Stimulated activated CD8-positive, alpha-beta memory T cell treated with anti-CD3 and anti-CD28 coated beads, Interleukin-7, amount 100 ng/mL, for 24 hours (primary cell): ENCODE data around the gene PDE4D.
"Not testable (repeated sequence)": the region's sequence is repeated elsewhere in the genome, so short reads cannot be mapped to it uniquely, and the experiment has no call there.

Source experiments
- DNase-seq: peaks from one replicate; pipeline ENCODE4 v3.0.0-alpha.2; 2020; ENCODE audit warnings: low read depth

PDE4D gene

GRCh38 chr5:59607138-59607765 is 286.3 kb downstream of the PDE4D start:
- DNase-seq = no peak

- no peak for DNase-seq
Measured at GRCh38 chr5:59605915-59606314, 287.6 kb downstream of the PDE4D start.

- DNase-seq = no peak
Measured at GRCh38 chr5:59604111-59604510, 289.4 kb downstream of the PDE4D start.

- DNase-seq = no peak
Measured at GRCh38 chr5:59600998-59601397, 292.5 kb downstream of the PDE4D start.

GRCh38 chr5:59600153-59600552 is 293.4 kb downstream of the PDE4D start:
- DNase-seq = no peak

GRCh38 chr5:59599729-59600128 is 293.8 kb downstream of the PDE4D start:
- no peak for DNase-seq

GRCh38 chr5:59598547-59598874 is 295.0 kb downstream of the PDE4D start:
- DNase-seq = no peak

GRCh38 chr5:59597690-59598546 is 295.6 kb downstream of the PDE4D start:
- no peak for DNase-seq

GRCh38 chr5:59596586-59597350 is 296.8 kb downstream of the PDE4D start:
- no peak for DNase-seq

GRCh38 chr5:59594118-59594517 is 299.4 kb downstream of the PDE4D start:
- DNase-seq = not testable (repeated sequence)

GRCh38 chr5:59593439-59594007 is 300.0 kb downstream of the PDE4D start:
- DNase-seq = no peak

GRCh38 chr5:59592101-59592500 is 301.4 kb downstream of the PDE4D start:
- no peak for DNase-seq

GRCh38 chr5:59591162-59591561 is 302.4 kb downstream of the PDE4D start:
- no peak for DNase-seq

GRCh38 chr5:59588922-59589321 is 304.6 kb downstream of the PDE4D start:
- DNase-seq = no peak

GRCh38 chr5:59587489-59588337 is 305.8 kb downstream of the PDE4D start:
- no peak for DNase-seq

- no peak for DNase-seq
Measured at GRCh38 chr5:59586841-59587240, 306.7 kb downstream of the PDE4D start.

- no peak for DNase-seq
Measured at GRCh38 chr5:59584858-59585846, 308.4 kb downstream of the PDE4D start.

- no peak for DNase-seq
Measured at GRCh38 chr5:59583810-59584562, 309.5 kb downstream of the PDE4D start.

GRCh38 chr5:59583151-59583809 is 310.2 kb downstream of the PDE4D start:
- no peak for DNase-seq
